KMS-11 (cell line): ENCODE measurements around the gene BAX.
"Not testable (repeated sequence)": the region's sequence is repeated elsewhere in the genome, so short reads cannot be mapped to it uniquely, and the experiment has no call there.

Experiments used
- H2AFZ ChIP-seq: fragments of 200-600 bp; sonication (generic); 2 replicates; pipeline ENCODE4 v1.6.1; 2016; ENCODE audit warnings: antibody characterized with exemption, mixed run types, low read depth
- H3K27ac ChIP-seq: fragments of 200-600 bp; sonication (generic); 2 replicates; pipeline ENCODE4 v1.6.1; 2016; ENCODE audit warnings: mild to moderate bottlenecking, mixed run types
- H3K27me3 ChIP-seq: fragments of 200-600 bp; sonication (generic); 2 replicates; pipeline ENCODE4 v1.6.1; 2017; ENCODE audit warnings: mild to moderate bottlenecking, low read depth, mixed run types, moderate library complexity; ENCODE audit not compliant: insufficient read depth
- H3K36me3 ChIP-seq: fragments of 200-600 bp; sonication (generic); 2 replicates; pipeline ENCODE4 v1.6.1; 2017; ENCODE audit warnings: mild to moderate bottlenecking, mixed run types; ENCODE audit not compliant: insufficient read depth
- H3K4me1 ChIP-seq: fragments of 200-600 bp; sonication (generic); 2 replicates; pipeline ENCODE4 v1.6.1; 2016; ENCODE audit warnings: mild to moderate bottlenecking, low read depth, mixed run types; ENCODE audit not compliant: poor library complexity, severe bottlenecking
- H3K4me2 ChIP-seq: fragments of 200-600 bp; sonication (generic); 2 replicates; pipeline ENCODE4 v1.7.0; 2016; ENCODE audit warnings: mild to moderate bottlenecking, mixed run types
- H3K4me3 ChIP-seq: fragments of 200-600 bp; sonication (generic); IDR thresholded peaks from 2 replicates; pipeline ENCODE4 v1.6.1; 2017; ENCODE audit warnings: low read depth, low read length, mixed read lengths; ENCODE audit not compliant: insufficient read depth
- H3K79me2 ChIP-seq: fragments of 200-600 bp; sonication (generic); 2 replicates; pipeline ENCODE4 v1.6.1; 2016; ENCODE audit warnings: low read depth, mixed run types; ENCODE audit not compliant: insufficient read depth
- H3K9ac ChIP-seq: fragments of 200-600 bp; sonication (generic); 2 replicates; pipeline ENCODE4 v1.6.1; 2016; ENCODE audit warnings: mild to moderate bottlenecking, mixed run types
- H4K20me1 ChIP-seq: fragments of 200-600 bp; sonication (generic); 2 replicates; pipeline ENCODE4 v1.6.1; 2016; ENCODE audit warnings: mild to moderate bottlenecking, mixed run types; ENCODE audit not compliant: insufficient read depth
- CTCF ChIP-seq: fragments of 200-600 bp; sonication (generic); conservative IDR thresholded peaks from 2 replicates; pipeline ENCODE4 v1.6.1; 2017; ENCODE audit warnings: low read depth, mild to moderate bottlenecking, antibody characterized with exemption, low read length, moderate library complexity, mixed read lengths

The BAX gene

GRCh38 chr19:48954595-48955307 lies at the start of gene BAX:
BAX (plus strand) TSS chr19:48954875; CDS start chr19:48954929, 54 bp downstream.
- Histone ChIP-seq H3K4me3 (no peak within 1 kb of the TSS), H3K36me3 (no peaks in the 10 kb centered on the region), H2AFZ (peak within 1 kb of the TSS; percentile 91), H3K4me1 (peaks cover 11% of the 10 kb centered on the region), H3K4me2 (peak within 1 kb of the TSS; percentile 72), H3K79me2 (peaks cover 10% of the 10 kb centered on the region; the same call in 1 of the 2 replicates), H3K9ac (peak within 1 kb of the TSS; percentile 79), H3K27me3 (no peaks in the 10 kb centered on the region), H4K20me1 (no peaks in the 10 kb centered on the region), H3K27ac (peak within 1 kb of the TSS; percentile 37; the same call in 1 of the 2 replicates)
- no peak for TF ChIP-seq CTCF

GRCh38 chr19:48905664-48906063 lies 49.0 kb upstream of the BAX start:
- H3K27ac ChIP-seq: no peak overlapping the region
- H3K27me3 ChIP-seq: no peaks in the 10 kb centered on the region
- H2AFZ ChIP-seq: no peak overlapping the region
- H3K4me1 ChIP-seq: peaks cover 4% of the 10 kb centered on the region
- TF ChIP-seq CTCF: no peak
- H3K4me2 ChIP-seq: no peak overlapping the region
- no peak overlapping the region for H3K9ac ChIP-seq
- no peaks in the 10 kb centered on the region for H3K79me2 ChIP-seq
- no peaks in the 10 kb centered on the region for H3K36me3 ChIP-seq
- no peaks in the 10 kb centered on the region for H4K20me1 ChIP-seq
- H3K4me3 ChIP-seq: no peak overlapping the region

- Histone ChIP-seq H3K27ac (no peak overlapping the region), H3K79me2 (no peaks in the 10 kb centered on the region), H3K4me1 (no peaks in the 10 kb centered on the region), H2AFZ (no peak overlapping the region), H3K9ac (no peak overlapping the region), H3K4me2 (no peak overlapping the region), H4K20me1 (no peaks in the 10 kb centered on the region), H3K4me3 (no peak overlapping the region), H3K27me3 (no peaks in the 10 kb centered on the region), H3K36me3 (no peaks in the 10 kb centered on the region)
- TF ChIP-seq CTCF: no peak
Measured at GRCh38 chr19:48906324-48906723, 48.4 kb upstream of the BAX start.

GRCh38 chr19:48907671-48908070 lies 47.0 kb upstream of the BAX start:
- Histone ChIP-seq H3K27me3 (no peaks in the 10 kb centered on the region), H3K4me1 (no peaks in the 10 kb centered on the region), H3K27ac (no peak overlapping the region), H3K9ac (no peak overlapping the region), H3K36me3 (no peaks in the 10 kb centered on the region), H3K4me3 (no peak overlapping the region), H3K4me2 (no peak overlapping the region), H2AFZ (no peak overlapping the region), H4K20me1 (no peaks in the 10 kb centered on the region), H3K79me2 (no peaks in the 10 kb centered on the region)
- TF ChIP-seq CTCF: no peak

- not testable (repeated sequence) for H3K9ac ChIP-seq, H3K36me3 ChIP-seq, H3K27me3 ChIP-seq
Measured at GRCh38 chr19:48909424-48910077, 45.1 kb upstream of the BAX start.

More at GRCh38 chr19:48909424-48910077, 45.1 kb upstream of the BAX start:
- not testable (repeated sequence) for H3K79me2 ChIP-seq, H3K4me3 ChIP-seq, H3K27ac ChIP-seq, H2AFZ ChIP-seq, H3K4me1 ChIP-seq, H4K20me1 ChIP-seq, H3K4me2 ChIP-seq
